ENCODE measurements around the gene KLHL40.

- TF ChIP-seq EZH2 (IDR thresholded peaks at IDR 0.05; ENCODE audit: insufficient read depth, low read length) (no peak), CTCF (IDR thresholded peaks at IDR 0.05; ENCODE audit: insufficient read depth, low read depth, low read length) (no peak)
These were observed 44.2 kb downstream of the KLHL40 start for GRCh38 chr3:42729404-42730145.
